T-helper 1 cell (primary cell): Measurements from ENCODE around the gene BPIFA2.

Experiments used
- DNase-seq, 5 donors: peaks; one replicate each; pipeline ENCODE4 v3.0.0-alpha.2; 2012 to 2020

BPIFA2 gene

DNA sequence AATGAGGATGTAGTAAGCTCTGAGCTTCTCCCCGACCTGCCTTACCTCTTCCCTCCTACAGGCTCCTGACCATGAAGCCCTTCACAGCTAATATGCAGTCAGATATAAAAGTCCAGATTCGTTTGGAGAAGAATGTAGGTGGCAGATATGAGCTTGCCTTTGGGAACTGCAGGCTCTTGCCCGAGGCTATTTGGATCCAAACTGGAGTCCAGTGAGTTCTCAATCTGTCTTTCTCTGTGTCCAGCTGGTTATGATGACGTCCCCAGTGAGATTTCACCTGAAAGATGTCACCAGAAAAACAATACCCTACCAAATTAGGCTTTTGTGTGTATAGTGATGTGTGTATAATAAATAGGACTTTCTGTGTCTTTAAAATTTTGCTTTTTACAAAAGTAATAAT lies 34.5 kb downstream of the BPIFA2 start:
- DNase-seq = no peak

DNA sequence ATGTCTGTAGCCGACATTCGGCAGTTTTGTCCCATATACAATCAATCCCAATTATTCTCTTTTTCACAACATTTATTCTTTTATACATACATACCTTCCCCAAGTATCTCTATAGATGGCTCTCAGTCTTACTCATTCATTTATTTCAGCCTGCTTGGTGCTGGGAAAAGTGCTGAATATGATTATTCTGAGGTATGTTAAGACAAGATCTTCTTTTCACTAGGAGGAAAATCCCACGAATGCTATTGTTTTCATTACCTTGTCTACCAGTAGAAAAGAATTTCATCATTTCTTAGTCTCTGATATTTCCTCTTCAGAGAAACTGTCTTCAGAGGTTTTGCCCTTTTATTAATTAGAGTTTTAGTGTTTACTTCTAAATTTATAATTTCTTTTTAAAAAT lies 35.5 kb downstream of the BPIFA2 start:
- no peak for DNase-seq

DNA sequence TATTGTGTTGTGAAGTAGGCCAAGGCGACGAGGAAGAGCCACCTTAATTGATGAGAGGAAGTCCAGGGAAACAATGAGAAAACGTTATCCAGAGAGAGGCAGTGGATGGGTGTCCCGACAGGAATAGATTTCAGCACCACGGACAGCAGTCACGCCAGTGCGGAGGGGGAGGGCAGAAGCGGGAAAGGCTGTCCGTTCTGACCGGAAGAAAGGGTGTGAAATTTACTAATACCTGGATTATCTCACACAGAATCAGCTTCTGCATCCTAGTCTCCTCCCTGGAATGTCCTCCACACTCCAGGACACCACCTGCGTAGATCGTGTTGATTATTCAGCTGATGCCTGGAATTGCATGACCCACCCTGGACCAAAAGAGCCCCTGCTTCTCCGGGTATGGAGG lies 41.8 kb downstream of the BPIFA2 start:
- peak in 2 of 5 donors; percentile 4 to 18 for DNase-seq

DNA sequence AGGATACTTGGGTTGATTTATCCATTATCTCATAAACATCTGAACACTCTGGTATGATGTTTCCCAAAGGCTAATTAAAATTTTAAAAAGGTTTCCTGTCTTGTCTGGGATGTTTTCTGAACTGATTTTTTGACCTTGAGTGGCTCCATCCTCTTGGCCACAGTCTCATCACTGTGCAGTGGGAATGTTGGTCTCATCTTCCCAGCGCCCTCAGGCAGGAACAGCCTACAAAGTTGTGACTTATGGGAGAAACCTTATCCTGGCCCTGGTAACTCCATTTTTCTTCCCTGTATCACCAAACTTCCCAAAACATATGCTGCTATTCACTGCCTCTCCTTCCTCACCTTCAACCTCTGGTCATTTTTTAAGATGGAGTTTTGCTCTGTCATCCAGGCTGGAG lies 42.4 kb downstream of the BPIFA2 start:
- DNase-seq = no peak

DNA sequence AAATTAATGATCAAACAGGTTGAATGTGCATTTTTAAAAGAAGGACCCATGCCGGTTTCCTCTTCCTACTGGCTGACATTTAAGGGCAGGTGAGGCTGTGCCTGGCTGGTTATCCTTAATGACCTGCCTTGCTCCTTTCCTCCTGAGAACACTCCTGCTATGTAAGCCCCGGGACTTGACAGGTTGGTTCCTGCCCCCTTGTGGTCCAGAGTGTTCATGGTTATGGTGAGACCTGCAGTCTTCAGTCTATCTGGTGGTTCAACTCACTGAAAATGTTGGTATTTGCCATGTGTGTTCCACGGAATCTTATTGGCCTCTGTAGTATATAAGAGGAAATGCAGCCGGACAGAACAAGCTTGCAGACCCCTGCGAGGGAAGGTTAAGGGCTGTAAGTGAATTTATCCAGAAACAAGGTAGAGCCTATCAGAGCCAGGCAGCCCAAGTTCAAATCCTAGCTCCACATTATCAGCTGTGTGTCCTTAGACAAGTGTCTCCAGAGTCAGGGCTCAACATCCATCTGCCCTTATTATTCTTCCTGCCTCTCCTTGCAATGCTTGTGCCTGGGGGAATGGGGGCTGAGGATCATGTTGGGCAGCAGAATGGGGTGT lies 44.0 kb downstream of the BPIFA2 start:
- peak in 2 of 5 donors; percentile 8 to 13 for DNase-seq

DNA sequence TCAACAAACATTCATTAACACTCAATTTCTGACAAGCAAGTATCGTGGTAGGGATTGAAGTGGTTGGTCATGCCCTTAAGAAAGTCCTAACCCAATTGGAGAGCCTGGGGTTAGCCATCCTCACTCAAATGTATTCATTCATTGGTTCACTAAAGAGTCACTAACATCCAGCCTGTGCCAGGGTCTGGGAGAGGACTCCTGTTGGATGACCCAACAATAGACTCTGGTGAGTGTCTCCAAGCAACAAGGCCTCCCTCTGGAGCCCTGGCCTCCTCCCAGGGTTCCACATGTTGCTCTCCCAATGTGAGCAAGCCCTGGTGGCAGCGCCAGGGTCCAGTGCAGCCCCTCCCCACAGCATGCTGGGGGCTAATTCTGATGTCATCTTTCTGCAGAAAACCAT lies 49.1 kb downstream of the BPIFA2 start, which contains the start of gene BPIFA3:
BPIFA3 (plus strand) TSS at position 301 of the 400 bp plus-strand sequence. CDS start 185 bp downstream, outside the sequence.
- DNase-seq = no peak

DNA sequence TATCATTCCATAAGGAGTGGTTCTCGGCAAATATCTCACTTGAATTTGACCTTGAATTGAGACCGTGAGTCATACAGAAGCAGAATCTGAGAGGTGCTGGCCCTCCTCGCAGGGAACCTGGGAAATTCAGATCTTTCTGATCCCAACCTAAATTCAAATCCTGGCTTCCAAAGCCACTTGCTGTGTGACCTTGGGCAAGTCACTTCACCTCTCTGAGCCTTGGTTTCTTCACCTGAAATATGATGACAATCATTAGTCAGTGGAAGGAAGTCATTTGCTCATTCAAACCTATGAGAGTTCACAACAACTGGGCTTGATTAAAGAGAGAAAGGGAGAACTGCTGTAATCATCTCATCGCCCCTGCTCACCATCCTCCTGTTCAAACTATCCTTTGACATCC lies 56.4 kb downstream of the BPIFA2 start:
- no peak for DNase-seq

DNA sequence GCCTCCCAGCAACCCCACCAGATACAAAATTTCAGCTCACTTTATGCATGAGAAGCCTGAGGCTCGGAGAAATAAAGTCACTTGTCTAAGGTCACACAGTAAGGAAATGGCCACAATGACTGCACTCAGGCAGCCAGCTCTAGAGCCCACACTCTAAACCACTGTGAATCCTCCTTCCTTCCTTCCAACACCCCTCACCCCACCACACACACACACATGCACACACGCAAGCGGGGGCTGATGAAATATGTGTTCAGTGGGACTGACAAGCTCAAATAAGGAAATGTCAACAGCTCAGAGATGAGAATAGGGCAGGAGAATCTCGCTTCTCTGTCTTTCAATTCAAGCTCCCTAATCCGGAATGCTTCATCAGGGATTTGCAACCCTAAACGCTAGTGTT lies 61.9 kb downstream of the BPIFA2 start:
- DNase-seq = peak in 1 of 5 donors; percentile 10
